AG09309 (cell line): ENCODE data around the gene DHRS13.
"Not testable (repeated sequence)": the region's sequence is repeated elsewhere in the genome, so short reads cannot be mapped to it uniquely, and the experiment has no call there.

Experiments used
- DNase-seq: peaks from one replicate; pipeline ENCODE4 v3.0.0-alpha.2; 2010; ENCODE audit warnings: low read depth
- H3K4me3 ChIP-seq: 2 replicates; pipeline ENCODE4 v1.5.1; 2011; ENCODE audit warnings: mild to moderate bottlenecking, low read depth, low read length, moderate library complexity; ENCODE audit not compliant: control insufficient read depth
- TF ChIP-seq, protein P1 (sequence below): IDR thresholded peaks from 2 replicates; pipeline ENCODE4 v1.5.1; 2011; ENCODE audit warnings: mild to moderate bottlenecking, low read depth, low read length, inconsistent platforms; ENCODE audit not compliant: insufficient read depth, control insufficient read depth; ENCODE audit errors: missing control alignments

Gene DHRS13

DNA sequence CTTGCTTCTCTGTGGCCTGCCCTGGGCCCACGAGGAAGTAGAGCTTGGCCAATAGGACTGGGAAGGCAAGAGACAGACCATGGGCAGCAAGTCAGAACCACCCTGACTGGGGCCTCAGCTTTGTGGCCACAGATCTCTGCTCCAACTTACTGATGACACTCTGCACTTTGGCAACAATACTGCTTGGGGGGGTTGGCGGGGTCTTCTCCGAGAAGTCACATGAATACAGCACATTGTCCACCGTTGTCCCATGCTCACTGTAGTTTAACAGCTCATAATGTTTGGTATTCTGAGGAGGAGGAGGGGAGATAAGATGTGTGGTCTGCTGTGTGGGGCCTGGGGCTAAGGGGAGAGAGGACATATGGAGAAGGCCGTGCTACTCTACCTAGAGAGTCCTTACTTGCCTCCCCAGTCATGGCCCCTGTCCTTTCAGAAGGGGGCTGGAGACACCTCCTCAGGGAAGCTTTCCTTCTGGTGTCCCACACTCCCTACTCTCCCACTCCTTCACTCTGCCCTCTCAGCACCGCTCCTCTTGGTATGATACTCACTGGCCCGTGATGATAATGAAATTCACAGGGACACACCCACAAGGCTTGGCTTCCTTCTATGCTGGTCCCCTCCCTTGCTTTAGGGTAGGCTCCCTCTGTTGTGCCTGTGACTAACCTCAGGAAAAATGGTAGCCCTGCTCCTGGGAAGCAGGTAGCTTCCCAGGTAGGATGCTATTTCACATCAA, 4.0 kb upstream of the DHRS13 start:
- DNase-seq = no peak
- TF ChIP-seq, protein P1, sequence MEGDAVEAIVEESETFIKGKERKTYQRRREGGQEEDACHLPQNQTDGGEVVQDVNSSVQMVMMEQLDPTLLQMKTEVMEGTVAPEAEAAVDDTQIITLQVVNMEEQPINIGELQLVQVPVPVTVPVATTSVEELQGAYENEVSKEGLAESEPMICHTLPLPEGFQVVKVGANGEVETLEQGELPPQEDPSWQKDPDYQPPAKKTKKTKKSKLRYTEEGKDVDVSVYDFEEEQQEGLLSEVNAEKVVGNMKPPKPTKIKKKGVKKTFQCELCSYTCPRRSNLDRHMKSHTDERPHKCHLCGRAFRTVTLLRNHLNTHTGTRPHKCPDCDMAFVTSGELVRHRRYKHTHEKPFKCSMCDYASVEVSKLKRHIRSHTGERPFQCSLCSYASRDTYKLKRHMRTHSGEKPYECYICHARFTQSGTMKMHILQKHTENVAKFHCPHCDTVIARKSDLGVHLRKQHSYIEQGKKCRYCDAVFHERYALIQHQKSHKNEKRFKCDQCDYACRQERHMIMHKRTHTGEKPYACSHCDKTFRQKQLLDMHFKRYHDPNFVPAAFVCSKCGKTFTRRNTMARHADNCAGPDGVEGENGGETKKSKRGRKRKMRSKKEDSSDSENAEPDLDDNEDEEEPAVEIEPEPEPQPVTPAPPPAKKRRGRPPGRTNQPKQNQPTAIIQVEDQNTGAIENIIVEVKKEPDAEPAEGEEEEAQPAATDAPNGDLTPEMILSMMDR = no peak
- no peak overlapping the region for H3K4me3 ChIP-seq

DNA sequence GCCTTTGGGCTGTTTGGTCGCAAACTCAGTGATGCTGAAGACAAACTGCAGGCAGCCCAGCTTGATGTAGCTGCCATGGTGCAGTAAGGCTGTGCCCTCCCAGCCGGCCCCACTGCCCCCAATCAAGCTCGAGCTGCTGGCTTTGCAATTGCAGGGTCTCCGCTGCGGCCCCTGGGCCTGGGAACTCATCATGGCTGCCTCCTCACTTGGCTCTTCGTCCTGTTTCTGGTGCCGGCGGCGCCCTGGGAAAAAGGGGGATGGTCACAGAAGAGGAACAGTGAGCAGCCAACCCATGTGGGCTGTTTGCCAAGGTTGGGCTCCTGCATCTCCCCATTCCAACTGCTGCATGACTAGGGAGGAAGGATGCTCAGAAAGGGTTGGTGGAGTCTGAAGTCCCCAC, 3.4 kb upstream of the DHRS13 start:
- DNase-seq = no peak
- no peak overlapping the region for H3K4me3 ChIP-seq
- TF ChIP-seq, protein P1 = no peak

DNA sequence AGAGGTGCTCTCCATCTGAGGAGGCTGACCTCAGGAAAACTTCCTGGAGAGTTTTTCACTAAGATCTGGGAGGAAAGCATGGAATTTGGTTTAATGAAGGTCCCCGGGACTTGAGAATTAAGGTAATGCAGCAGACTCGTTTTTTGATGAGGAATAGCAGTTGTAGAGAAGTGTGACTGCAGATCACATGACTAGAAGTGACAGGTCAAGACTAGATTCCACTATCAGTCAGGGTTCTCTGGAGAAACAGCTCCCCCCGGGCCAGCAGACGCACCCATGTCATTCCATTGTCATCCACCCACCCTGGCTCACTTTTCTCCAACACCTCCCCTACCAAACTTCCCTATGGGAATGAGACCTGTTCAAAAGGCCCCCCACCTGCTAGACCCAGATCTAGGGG, 1.9 kb upstream of the DHRS13 start:
- TF ChIP-seq, protein P1 = no peak
- no peak overlapping the region for H3K4me3 ChIP-seq
- no peak for DNase-seq

DNA sequence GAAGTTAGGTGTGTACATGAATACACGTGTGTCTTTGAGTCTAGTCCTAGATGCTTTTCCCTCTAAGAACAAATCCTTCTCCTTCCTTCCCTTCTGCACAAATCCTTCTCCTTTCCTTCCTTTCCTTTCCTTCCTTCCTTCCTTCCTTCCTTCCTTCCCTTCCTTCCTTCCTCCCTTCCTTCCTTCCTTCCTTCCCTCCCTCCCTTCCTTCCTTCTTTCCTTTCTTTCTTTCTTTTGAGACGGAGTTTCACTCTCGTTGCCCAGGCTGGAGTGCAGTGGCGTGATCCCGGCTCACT, 615 bp upstream of the DHRS13 start:
- DNase-seq, H3K4me3 ChIP-seq: not testable (repeated sequence)

DNA sequence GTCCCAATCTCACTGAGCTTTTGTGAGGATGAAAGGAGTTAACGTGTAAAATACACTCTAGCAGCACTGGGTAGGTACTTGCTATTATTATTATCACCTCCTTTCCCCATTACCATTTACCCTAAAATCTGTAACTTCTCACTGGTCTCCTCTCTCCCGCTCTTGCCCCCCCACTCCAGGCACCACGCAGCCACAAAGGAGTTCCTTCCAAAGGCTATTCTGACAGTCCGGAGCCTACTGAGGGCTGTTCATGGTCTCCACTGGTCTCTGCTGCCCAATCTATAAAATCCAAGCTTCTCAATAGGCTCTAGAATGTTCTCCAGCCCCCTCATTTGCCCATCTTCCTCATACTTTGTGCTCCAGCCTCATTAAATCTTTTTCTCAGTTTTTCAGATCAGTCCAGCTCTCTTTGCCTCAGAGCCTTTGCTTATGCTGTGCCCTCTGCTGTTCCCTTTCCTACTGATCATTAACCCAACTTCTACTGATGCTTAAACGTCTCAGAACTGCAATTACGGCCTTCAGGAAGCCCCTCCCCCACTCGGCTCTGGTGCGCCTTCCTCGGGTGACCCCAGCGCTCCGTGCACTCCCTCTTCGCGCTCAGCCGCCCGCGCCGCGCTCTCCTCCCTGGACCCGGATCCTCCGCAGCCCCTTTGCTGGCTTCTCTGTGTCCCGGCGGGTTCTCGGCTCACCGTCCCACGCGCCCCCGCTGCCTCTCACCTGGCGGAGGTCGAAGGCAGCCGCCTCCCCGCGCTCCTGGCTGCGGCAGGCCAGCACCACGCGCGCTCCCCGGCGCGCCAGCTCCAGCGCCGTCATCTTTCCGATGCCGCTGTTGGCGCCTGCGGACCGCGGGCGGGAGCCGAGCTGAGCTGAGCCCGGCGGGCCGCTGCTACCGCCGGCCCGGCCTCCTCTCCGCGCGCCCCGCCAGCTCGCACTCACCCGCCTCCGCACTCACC, 737 bp downstream of the DHRS13 start:
- peak overlapping the region; percentile 42 for H3K4me3 ChIP-seq
- TF ChIP-seq, protein P1 = no peak
- DNase-seq = no peak

- no peak overlapping the region for H3K4me3 ChIP-seq
- TF ChIP-seq, protein P1 = no peak
- DNase-seq = no peak
Observed at GRCh38 chr17:28900986-28901726, 1.7 kb downstream of the DHRS13 start.
